HG02571 (cell line): ENCODE results near the gene ZFAND3.

Experiments
- ATAC-seq: cut with Tn5 transposase; IDR thresholded peaks from one replicate; pipeline ENCODE4 v1.9.1; 2021; ENCODE audit warnings: mild to moderate bottlenecking, moderate library complexity; ENCODE audit not compliant: unreplicated experiment

Gene ZFAND3

DNA sequence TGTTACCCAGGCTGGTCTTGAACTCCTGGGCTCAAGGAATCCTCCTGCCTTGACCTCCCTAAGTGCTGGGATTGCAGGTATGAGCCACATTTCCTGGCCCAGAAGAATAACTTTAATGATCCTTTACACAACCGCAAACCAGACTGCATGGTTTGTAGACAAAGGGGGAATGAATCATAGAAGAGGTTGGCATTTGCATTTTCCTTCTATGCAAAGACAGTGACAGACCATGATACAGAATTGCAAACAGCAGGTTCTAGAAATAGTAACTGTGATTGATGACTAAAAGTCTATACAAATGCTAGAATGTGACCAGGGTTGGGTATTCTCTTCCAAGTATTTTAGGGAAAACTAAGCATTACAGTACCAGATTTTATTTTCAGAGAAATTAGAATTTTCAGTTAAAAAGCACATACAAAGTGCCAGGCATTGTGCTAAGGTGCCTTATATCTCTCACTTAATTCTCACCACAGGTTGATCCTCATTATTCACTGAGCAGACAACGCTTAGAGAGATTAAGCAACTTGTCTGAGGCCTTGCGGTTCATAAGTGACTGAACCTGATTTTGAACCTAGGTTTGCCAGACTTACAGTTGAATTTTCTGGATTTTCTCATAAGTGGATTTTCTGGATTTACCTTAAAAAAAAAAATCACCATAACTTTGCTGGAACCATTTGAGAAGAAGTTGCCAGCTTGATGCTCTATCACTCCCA lies 146.6 kb downstream of the ZFAND3 start:
- ATAC-seq = no peak

DNA sequence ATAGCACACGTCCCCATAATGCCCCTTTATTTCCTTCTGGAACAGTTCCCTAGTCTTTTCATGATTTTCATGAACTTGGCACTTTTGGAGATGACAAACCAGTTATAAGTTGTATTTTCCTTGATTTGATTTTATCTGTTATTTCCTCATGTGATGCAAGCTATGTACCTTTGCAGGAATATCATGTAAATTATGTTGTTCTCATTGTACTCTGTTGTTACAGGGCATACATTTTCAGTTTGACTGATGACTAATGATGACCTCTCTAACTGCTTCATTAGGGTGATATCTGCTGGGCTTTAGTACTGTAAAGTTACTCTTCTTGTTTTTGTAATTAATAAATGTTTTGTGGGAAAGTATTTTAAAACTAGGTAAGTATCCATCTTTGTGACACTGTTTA lies 147.3 kb downstream of the ZFAND3 start:
- no peak for ATAC-seq

DNA sequence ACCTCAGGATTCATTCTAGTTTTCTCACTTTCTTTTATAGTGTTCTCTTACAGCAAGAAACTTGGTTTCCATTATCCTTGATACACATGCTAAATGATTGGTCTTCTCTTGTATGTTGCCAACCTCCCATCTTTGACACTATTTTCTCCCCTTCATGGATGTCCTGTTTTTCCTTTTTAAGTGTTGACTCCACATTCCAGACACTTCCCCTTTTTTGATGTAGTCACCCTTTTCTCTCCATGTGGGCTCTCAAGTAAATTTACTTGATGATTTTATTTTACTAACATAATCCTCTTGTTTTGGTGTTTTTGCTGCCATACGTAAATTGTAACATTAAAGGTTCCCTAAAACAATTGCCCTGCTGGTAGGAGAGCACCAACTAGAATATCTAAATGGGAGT lies 148.1 kb downstream of the ZFAND3 start:
- ATAC-seq = no peak

DNA sequence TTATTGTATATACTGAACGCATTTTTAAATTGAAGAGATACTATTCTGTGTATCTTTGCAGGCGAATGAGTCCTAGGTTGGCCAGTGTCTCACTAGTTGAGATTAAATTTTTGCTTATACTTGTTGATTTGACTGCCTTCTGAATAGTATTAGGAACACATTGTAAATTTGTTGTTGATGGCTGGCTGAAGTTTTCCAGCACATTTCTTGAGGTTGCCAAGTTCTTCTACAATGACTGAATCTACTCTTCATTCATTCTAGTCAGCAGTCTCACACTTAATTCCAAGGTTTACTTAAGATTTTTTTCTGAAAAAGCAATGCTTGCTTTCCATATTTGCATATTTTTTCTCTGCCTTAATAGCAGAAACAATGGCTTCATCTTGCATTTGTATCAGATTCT lies 151.7 kb downstream of the ZFAND3 start:
- ATAC-seq = no peak

DNA sequence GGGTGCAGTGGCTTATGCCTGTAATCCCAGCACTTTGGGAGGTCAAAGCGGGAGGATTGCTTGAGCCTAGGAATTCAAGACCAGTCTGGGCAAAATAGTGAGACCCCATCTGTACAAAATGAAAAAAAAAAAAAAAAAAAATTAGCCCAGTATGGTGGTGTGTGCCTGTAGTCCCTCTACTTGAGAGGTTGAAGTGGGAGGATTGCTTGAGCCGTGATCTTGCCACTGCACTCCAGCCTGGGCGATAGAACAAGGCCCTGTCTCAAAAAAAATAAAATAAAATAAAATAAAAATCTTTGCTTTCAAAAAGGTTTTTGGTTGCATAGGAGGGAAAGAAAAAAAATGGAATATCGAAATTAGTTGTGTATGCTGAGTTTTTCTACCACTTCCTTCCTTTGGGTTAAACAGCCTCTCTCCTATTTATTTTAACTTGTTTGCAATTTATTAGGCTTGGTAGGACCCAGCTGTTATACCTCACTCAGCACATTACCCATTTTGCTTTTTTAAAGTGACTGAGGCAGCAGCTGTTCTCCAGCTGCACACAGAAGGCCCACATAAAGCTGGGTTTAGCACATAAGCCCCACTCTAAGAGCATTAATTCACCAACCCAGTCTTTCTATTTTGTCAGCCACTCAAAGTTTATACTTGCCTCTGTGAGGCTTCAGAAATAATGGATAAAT lies 152.3 kb downstream of the ZFAND3 start:
- no peak for ATAC-seq

DNA sequence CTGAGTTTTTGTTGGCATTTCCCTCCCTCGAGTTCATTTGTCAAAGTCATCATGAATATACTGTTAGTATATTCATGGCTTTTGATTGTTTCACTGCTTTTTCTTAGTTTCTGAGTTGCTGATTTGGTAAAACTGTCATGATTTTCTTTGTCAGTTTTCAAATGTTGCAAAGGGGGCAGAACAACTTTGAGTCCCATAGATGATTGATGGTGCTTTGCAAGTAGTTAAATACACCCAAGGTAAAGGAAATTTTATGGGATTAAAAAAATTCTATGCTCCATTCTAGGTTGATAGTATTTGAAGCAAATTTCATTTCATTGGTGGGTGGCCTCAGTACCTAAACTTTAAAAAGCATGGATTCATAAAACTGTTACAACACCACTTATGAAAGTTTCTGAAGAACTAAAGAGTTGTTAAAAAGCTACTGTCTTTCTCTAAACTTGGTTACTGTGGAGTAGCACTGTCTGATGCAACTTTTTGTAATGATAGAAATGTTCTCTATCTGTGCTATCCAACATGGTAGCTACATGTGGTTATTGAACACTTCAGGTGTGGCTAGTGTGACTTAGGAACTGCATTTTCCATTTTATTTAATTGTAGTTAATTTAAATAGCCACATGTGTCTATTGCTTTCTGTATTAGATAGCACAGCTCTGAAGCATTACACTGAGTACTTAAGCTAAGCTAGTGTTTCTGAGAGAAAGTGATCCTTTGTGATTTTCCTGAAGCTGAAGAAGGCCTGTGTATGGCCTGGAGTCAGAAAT lies 153.6 kb downstream of the ZFAND3 start:
- ATAC-seq = no peak

DNA sequence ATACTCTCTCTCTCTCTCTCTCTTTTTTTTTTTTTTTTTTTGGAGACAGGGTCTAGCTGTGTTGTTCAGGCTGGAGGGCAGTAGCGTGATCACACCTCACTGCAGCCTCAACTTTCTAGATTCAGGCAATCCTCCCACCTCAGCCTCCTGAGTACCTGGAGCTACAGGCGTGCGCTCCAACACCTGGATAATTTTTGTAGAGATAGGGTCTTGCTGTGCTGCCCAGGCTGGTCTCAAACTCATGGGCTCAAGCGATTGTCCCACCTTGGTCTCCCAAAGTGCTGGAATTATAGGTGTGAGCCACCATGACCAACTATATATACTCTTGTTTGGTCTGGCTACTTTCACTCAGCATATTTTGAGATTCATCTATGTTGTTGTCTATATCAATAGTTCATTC lies 154.9 kb downstream of the ZFAND3 start:
- no peak for ATAC-seq

DNA sequence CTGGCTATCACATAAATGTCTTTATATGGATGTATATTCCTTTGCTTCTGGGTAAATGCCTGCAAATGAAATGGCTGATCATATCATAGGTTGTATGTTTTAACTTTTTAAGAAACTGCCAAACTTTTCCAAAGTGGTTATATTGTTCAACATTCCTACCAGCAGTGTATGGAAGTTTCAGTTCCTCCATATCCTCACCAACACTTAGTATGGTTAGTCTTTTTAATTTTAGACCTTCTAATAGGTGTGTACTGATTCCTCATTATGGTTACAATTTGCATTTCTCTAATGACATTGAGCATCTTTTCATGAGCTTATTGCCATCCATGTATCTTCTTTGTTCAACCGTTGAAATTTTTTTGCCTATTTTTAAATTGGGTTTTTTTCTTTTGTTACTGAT lies 155.4 kb downstream of the ZFAND3 start:
- no peak for ATAC-seq

DNA sequence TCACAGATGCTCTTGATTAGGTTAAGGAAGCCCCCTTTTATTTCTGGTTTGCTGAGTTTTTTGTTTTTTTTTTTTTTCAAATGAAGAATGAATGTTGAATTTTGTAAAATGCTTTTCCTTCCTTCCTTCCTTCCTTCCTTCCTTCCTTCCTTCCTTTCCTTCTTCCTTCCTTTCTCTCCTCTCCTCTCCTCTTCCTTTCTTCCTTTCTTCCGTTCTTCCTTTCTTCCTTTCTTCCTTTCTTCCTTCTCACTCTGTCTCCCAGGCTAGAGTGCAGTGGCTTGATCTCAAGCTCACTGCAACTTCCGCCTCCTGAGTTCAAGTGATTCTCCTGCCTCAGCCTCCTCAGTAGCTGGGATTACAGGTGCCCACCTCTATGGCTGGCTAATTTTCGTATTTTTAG lies 158.2 kb downstream of the ZFAND3 start:
- no peak for ATAC-seq

DNA sequence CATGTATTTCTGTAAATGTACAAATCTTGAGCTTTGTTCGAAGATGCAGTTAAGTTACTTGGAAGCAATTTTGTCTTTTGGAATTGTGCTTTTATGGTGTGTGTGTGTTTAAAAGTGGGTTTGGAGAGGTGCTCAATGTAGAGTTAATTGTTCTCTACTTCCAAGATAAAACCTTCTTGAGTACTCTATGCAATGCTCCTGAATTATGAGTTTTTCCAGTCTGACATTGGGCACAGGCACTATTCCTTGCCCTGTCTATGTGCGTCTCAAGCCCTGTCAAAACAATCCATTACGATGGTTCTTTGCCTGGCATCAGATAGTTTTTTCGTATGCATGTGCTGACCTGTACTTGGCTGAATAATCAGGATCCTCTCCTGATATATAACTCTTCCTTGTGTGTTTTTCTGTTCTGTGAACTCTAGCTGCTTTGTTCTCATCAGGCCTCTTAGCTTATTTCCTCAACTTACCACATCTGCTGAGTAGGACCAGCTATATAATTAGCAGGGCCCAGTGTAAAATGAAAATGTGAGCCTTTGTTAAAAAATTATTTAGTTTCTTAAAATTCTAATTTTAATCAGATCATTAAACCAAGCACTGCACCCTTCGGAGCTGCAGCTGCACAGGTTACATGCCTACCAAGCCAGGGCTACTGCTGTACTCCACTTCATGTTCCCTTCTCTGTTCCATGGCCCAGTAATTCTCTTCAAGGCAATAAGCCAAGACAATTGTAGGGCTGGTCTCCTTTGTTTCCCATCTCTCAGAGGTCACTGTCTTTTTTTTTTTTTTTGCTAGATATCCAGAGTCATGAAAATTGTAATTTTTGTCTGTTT lies 160.1 kb downstream of the ZFAND3 start:
- ATAC-seq = no peak

DNA sequence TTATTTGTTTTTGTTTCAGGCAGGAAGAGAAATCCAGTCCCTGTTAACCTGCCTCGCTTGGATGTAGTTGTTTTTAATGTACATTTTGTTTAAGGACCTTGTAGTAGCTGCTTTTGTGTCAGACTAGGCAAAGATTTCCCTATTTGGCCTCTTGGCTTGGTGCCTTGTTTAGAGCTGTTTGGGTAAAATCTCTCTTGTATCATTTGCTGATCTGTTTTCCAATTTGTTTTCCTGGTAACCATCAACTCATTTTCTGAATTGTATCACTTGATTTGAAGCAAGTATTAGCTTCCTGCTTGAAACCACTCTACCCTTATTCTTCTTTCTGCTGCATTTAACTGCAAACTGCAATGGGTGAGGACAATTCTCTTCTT lies 160.7 kb downstream of the ZFAND3 start:
- ATAC-seq = no peak

DNA sequence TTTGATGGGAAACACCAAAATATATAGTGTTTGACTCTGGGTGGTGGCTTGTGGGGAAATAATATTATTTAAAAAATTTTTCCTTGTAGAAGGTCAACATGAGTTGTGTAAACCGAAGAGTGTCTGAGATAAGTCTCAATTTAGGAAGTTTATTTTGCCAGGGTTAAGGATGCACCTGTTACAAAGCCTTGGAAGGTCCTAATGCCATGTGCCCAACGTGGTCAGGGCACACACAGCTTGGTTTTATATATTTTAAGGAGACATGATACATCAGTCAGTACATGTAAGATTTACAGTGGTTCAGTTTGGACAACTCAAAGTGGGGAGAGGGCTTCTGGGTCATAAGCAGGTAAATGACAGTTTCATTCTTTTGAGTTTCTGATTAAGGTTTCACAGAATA lies 162.1 kb downstream of the ZFAND3 start:
- no peak for ATAC-seq

DNA sequence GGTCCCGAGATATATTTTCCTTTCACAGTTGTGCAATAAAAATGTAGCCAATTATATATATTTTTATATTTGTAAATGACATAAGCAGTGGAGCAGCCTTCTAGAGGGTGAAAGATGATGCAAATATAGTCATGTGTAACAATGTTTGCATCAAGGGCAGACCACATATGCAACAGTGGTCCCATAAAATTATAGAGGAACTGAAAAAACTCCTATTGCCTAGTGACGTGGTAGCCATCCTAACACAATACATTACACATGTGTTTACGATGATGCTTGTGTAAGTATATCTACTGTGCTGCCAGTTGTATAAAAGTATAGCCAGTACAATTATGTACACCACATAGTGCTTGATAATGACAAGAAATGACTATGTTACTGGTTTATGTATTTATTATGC lies 162.8 kb downstream of the ZFAND3 start:
- no peak for ATAC-seq

DNA sequence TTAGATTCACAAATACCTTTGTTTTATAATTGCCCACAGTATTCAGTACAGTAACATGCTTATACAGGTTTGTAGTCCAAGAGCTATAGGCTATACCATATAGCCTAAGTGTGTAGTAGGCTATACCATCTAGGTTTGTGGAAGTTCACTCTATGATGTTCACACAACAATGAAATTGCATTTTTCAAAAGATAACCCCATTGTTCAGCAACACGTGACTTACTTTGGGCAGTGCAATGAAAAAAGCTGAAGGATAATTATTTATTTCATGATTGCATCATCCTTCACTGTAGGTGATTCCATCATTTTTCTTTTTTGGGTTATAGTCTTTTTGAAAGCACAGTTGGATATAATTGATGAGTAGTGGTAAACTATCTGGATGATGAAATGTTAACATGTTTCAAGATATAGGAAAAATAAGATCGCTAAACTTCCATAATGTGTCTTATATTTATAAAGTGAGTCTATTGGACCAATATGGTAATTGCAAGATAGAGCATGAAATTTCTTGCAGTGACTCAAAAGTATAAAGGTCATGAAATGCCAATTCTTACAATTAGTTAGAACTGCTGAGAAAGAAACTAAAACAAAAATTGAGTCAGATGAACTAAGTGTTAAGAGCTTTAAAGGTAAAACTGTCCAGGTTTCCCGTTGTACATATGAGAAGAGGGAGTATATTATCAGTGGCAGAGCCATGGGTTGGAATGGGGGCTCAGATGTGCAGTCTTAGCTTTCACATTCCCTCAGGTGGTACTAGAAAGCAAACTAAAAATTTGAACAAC lies 164.4 kb downstream of the ZFAND3 start:
- no peak for ATAC-seq

DNA sequence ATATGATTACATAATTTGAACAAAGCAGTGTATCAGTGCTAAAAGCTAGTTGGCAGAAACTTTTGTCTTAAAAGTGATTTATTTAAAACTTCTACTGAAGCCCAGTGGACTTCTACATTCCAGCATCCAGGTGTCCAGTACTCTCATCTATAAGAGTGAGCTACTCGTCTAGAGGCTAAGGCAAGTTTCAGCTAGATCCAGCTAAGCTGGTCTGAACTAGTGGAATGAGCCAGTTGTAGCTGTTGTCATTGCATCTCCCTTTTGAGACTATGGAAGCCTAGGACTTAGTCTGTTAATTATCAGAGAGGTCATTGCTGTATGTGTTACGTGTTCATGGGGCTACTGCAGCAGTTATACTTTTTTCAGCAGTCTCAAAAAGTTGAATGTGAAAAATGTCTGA lies 165.1 kb downstream of the ZFAND3 start:
- no peak for ATAC-seq

DNA sequence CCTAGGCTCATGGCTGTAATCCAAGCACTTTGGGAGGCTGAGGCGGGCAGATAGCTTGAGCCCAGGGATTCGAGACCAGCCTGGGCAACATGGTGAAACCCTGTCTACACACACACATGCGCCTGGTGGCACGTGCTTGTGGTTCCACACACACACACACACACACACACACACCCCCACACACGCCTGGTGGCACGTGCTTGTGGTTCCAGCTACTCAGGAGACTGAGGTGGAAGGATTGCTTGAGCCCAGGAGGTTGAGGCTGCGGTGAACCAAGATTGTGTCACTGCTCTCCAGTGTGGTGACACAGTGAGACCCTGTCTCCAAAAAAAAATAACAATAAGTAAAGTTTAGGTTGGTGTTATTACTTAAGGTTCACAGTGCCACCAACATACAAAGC lies 165.8 kb downstream of the ZFAND3 start:
- ATAC-seq = no peak

DNA sequence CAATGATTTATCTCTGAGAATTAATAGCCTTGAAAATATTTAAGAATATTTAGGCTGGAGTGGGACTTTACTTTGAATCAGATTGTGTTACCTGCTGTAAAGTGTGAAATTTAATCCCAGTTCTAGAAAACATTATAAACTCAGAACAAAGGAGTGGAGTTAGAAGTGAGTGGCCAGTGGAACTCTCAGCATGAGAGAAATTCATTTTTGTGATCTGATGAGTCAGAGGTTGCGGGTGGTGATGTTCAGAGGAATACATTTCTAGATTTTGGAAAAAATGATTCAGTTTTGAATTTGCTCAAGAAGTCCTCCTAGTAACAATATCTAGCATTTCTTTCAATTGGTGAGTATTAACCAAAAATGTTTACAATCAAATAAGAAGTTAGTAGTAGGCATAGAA lies 167.5 kb downstream of the ZFAND3 start:
- ATAC-seq = no peak

DNA sequence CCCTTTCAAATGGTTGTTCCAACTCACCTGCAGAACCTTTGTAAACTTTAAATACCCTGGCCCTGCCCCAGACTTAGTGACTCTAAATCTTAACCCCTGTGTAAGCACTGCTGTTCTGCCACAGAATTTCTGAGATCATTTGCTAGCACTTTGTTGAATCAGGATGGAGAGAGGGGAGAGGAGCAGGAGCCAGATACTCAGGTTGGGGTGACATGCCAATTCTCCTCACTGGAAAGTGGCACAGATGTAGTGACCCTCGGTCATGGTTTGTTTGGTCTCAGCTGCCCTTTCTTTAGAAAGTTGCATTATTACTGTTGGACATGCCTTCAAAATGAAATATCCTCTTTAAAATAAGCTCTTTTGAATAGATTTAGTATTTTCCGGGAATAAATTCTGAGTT lies 168.0 kb downstream of the ZFAND3 start:
- no peak for ATAC-seq

DNA sequence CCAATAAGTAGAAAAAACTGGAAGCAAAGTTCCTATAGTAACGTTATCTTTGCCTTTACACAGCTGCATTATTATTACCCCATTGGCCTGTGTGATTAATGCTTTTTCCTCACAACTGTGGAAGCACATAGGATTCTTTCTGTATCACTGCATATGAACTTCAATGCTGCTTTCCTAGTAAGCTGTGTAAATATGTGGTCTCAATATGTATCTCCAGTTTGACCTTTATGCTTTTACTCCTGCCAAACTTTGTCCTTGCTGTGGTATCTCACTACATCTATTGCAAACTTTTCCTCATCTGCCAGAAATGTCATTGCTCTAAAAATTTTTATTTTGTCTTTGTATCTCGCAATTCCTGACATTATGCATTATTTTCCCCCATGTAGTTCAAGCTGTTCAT lies 168.6 kb downstream of the ZFAND3 start:
- ATAC-seq = no peak

DNA sequence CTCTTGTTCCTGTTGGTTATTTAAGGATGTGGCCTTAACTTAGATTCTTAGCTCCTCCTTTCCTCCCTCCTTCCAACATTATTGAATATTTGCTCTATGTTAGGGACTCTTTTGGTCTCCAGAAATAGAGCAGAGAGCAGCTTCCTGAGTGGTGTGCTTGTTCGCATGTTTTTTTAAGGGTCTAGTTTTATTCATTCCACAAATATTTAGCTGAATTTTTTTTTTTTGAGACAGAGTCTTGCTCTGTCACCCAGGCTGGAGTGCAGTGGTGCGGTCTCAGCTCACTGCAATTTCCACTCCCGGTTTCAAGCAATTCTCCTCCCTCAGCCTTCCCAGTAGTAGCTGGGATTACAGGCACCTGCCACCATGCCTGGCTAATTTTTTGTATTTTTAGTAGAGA lies 169.2 kb downstream of the ZFAND3 start:
- no peak for ATAC-seq
